Trophoblast cell (in vitro differentiated cells and primary cell): ENCODE results near the gene MBD3.

Source experiments
- DNase-seq, 2 donors: peaks; one replicate each; pipeline ENCODE4 v3.0.0-alpha.2; 2016
- H2AFZ ChIP-seq: 2 replicates; pipeline ENCODE4 v1.6.1; 2013; ENCODE audit warnings: low read length, moderate library complexity, mild to moderate bottlenecking; ENCODE audit not compliant: insufficient read depth, poor library complexity
- H2AK5ac ChIP-seq: 2 replicates; pipeline ENCODE4 v1.6.1; 2013; ENCODE audit warnings: mild to moderate bottlenecking, low read length
- H2BK120ac ChIP-seq: 2 replicates; pipeline ENCODE4 v1.6.1; 2013; ENCODE audit warnings: low read length, mild to moderate bottlenecking, moderate library complexity; ENCODE audit not compliant: insufficient read depth, poor library complexity
- H2BK12ac ChIP-seq: 2 replicates; pipeline ENCODE4 v1.6.1; 2013; ENCODE audit warnings: mild to moderate bottlenecking, low read length, moderate library complexity
- H2BK5ac ChIP-seq: 2 replicates; pipeline ENCODE4 v1.6.1; 2013; ENCODE audit warnings: low read length, low read depth, moderate library complexity, mild to moderate bottlenecking; ENCODE audit not compliant: poor library complexity
- H3K14ac ChIP-seq: 2 replicates; pipeline ENCODE4 v1.6.1; 2013; ENCODE audit warnings: mild to moderate bottlenecking, low read length
- H3K18ac ChIP-seq: 2 replicates; pipeline ENCODE4 v1.6.1; 2013; ENCODE audit warnings: mild to moderate bottlenecking, low read length
- H3K23ac ChIP-seq: 2 replicates; pipeline ENCODE4 v1.6.1; 2013; ENCODE audit warnings: low read length
- H3K27ac ChIP-seq: 2 replicates; pipeline ENCODE4 v1.5.1; 2013; ENCODE audit warnings: low read depth, mild to moderate bottlenecking, inconsistent platforms, low read length, moderate library complexity
- H3K27me3 ChIP-seq: 2 replicates; pipeline ENCODE4 v1.6.1; 2013; ENCODE audit warnings: inconsistent platforms, mild to moderate bottlenecking, low read length, moderate library complexity; ENCODE audit not compliant: insufficient read depth
- H3K36me3 ChIP-seq, 2 experiments: 1 replicate in 1 of 2; 2 replicates in 1 of 2; pipeline ENCODE4 v1.6.1; 2013; ENCODE audit warnings: low read length in 2 of 2, mild to moderate bottlenecking in 2 of 2, moderate library complexity in 1 of 2; ENCODE audit not compliant: insufficient read depth in 2 of 2, control insufficient read depth in 1 of 2
- H3K4ac ChIP-seq: 2 replicates; pipeline ENCODE4 v1.6.1; 2013; ENCODE audit warnings: low read depth, mild to moderate bottlenecking, low read length, moderate library complexity
- H3K4me1 ChIP-seq, 2 experiments: 1 replicate in 1 of 2; 2 replicates in 1 of 2; pipeline ENCODE4 v1.6.1; 2013; ENCODE audit warnings: low read length in 2 of 2, mild to moderate bottlenecking in 2 of 2, moderate library complexity in 1 of 2; ENCODE audit not compliant: insufficient read depth in 2 of 2, control insufficient read depth in 1 of 2
- H3K4me2 ChIP-seq: 2 replicates; pipeline ENCODE4 v1.6.1; 2013; ENCODE audit warnings: inconsistent platforms, mild to moderate bottlenecking, low read length, moderate library complexity
- H3K4me3 ChIP-seq: 2 replicates; pipeline ENCODE4 v1.5.1; 2013; ENCODE audit warnings: mild to moderate bottlenecking, low read depth, low read length, inconsistent platforms
- H3K79me1 ChIP-seq: one replicate; pipeline ENCODE4 v1.6.1; 2013; ENCODE audit warnings: low read length
- H3K79me2 ChIP-seq: 2 replicates; pipeline ENCODE4 v1.6.1; 2013; ENCODE audit warnings: low read length, mild to moderate bottlenecking; ENCODE audit not compliant: control insufficient read depth, insufficient read depth, poor library complexity
- H3K9ac ChIP-seq: 2 replicates; pipeline ENCODE4 v1.6.1; 2013; ENCODE audit warnings: mild to moderate bottlenecking, low read length
- H3K9me3 ChIP-seq: 2 replicates; pipeline ENCODE4 v1.6.1; 2013; ENCODE audit warnings: low read depth, mild to moderate bottlenecking, control low read depth, inconsistent platforms, low read length; ENCODE audit not compliant: insufficient read depth
- H4K12ac ChIP-seq: 2 replicates; pipeline ENCODE4 v1.6.1; 2013; ENCODE audit warnings: low read depth, mild to moderate bottlenecking, low read length, moderate library complexity
- H4K8ac ChIP-seq: 2 replicates; pipeline ENCODE4 v1.6.1; 2013; ENCODE audit warnings: low read depth, mild to moderate bottlenecking, low read length, moderate library complexity
- H4K91ac ChIP-seq: one replicate; pipeline ENCODE4 v1.6.1; 2013; ENCODE audit warnings: low read depth, mild to moderate bottlenecking, low read length, moderate library complexity
- WGBS: extraction: QIAGEN DNeasy Blood & Tissue Kit; methylation state at CpG from one replicate; pipeline ENCODE4 v1.1.7; 2013; ENCODE audit warnings: missing lambda C conversion rate; ENCODE audit not compliant: insufficient read length, insufficient coverage; ENCODE audit errors: extremely low coverage; 5-methylcytosine and 5-hydroxymethylcytosine counted together

Gene MBD3

DNA sequence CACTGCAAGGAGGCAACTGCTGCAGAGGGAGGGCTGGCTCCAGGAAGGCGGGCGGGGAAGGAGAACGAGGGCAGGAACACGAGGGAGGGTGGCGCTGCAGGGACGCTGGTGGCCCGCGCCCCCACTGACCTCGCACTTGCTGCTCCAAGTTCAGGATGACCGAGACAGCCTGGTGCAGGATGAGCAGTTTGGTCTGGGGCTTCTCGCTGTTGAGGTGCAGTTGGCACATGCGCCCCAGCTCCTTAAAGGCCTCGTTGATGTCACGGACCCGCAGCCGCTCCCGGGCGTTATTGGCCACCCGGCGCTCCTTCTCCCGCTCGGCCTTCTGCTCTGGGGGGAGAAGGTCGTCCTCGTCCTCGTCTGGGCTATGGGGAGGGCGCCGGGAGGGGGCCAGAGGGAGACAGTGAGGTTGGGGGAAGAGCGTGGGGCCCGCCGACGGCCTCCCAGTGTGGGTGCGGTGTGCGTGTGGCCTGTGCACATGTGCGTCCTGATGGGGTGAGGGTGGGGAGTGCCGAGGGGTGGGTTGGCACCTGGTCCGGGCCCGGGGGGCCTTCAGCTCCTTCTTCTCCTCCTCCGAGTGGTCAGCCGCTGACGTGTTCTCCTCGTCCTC, 22.6 kb upstream of the MBD3 start:
- H3K23ac ChIP-seq: no peak overlapping the region
- H2BK12ac ChIP-seq: no peak overlapping the region
- no peaks in the 10 kb centered on the region for H3K79me1 ChIP-seq
- peaks cover 4% of the 10 kb centered on the region for H3K9me3 ChIP-seq
- H2BK120ac ChIP-seq: no peak overlapping the region
- H3K27ac ChIP-seq: no peak overlapping the region
- H3K4me2 ChIP-seq: no peak overlapping the region
- H2AK5ac ChIP-seq: no peak overlapping the region
- H2BK5ac ChIP-seq: no peak overlapping the region
- H3K36me3 ChIP-seq: peaks cover 86 to 89% of the 10 kb centered on the region in 2 experiments
- H4K91ac ChIP-seq: no peak overlapping the region
- H3K4ac ChIP-seq: no peak overlapping the region
- no peak overlapping the region for H2AFZ ChIP-seq
- WGBS: no CpG with 5 or more reads among the region's 41 CpGs
- H3K18ac ChIP-seq: no peak overlapping the region
- no peaks in the 10 kb centered on the region for H3K27me3 ChIP-seq
- H3K4me1 ChIP-seq: no peaks in the 10 kb centered on the region
- H4K12ac ChIP-seq: no peak overlapping the region
- H3K4me3 ChIP-seq: no peak overlapping the region
- DNase-seq: no peak
- H3K79me2 ChIP-seq: no peaks in the 10 kb centered on the region
- H4K8ac ChIP-seq: no peak overlapping the region
- H3K9ac ChIP-seq: no peak overlapping the region
- H3K14ac ChIP-seq: no peak overlapping the region

GRCh38 chr19:1613808-1614570, 21.3 kb upstream of the MBD3 start:
- Histone ChIP-seq H3K79me2 (no peaks in the 10 kb centered on the region), H3K27ac (no peak overlapping the region), H3K23ac (no peak overlapping the region), H3K14ac (no peak overlapping the region), H3K4me1 (no peaks in the 10 kb centered on the region), H3K27me3 (no peaks in the 10 kb centered on the region), H3K4ac (no peak overlapping the region), H4K12ac (no peak overlapping the region), H3K79me1 (no peaks in the 10 kb centered on the region), H2AK5ac (no peak overlapping the region), H2BK120ac (no peak overlapping the region), H3K4me2 (no peak overlapping the region), H2BK12ac (no peak overlapping the region), H4K8ac (no peak overlapping the region), H3K4me3 (no peak overlapping the region), H4K91ac (no peak overlapping the region), H3K18ac (no peak overlapping the region), H3K9ac (no peak overlapping the region), H3K9me3 (peaks cover 4% of the 10 kb centered on the region), H2BK5ac (no peak overlapping the region), H2AFZ (no peak overlapping the region), H3K36me3 (peaks cover 81 to 85% of the 10 kb centered on the region in 2 experiments)
- no CpG with 5 or more reads among the region's 32 CpGs for WGBS
- no peak for DNase-seq

GRCh38 chr19:1613146-1613545, 20.5 kb upstream of the MBD3 start:
- H2BK120ac ChIP-seq: no peak overlapping the region
- H3K14ac ChIP-seq: no peak overlapping the region
- no peak overlapping the region for H2AFZ ChIP-seq
- H3K27me3 ChIP-seq: no peaks in the 10 kb centered on the region
- H3K4me2 ChIP-seq: no peak overlapping the region
- peaks cover 79 to 82% of the 10 kb centered on the region in 2 experiments for H3K36me3 ChIP-seq
- WGBS: no CpG with 5 or more reads among the region's 9 CpGs
- no peak overlapping the region for H3K4ac ChIP-seq
- H3K18ac ChIP-seq: no peak overlapping the region
- peaks cover 3 to 4% of the 10 kb centered on the region in 2 experiments for H3K4me1 ChIP-seq
- H4K8ac ChIP-seq: no peak overlapping the region
- no peak overlapping the region for H2BK12ac ChIP-seq
- H3K23ac ChIP-seq: no peak overlapping the region
- peaks cover 2% of the 10 kb centered on the region for H3K9me3 ChIP-seq
- no peak for DNase-seq
- H3K4me3 ChIP-seq: no peak overlapping the region
- no peaks in the 10 kb centered on the region for H3K79me2 ChIP-seq
- no peak overlapping the region for H2BK5ac ChIP-seq
- H3K27ac ChIP-seq: no peak overlapping the region
- no peak overlapping the region for H3K9ac ChIP-seq
- no peak overlapping the region for H2AK5ac ChIP-seq
- no peak overlapping the region for H4K12ac ChIP-seq
- no peaks in the 10 kb centered on the region for H3K79me1 ChIP-seq
- H4K91ac ChIP-seq: no peak overlapping the region

- Histone ChIP-seq H2AFZ (no peak overlapping the region), H3K4ac (no peak overlapping the region), H3K18ac (no peak overlapping the region), H3K27ac (no peak overlapping the region), H2BK5ac (no peak overlapping the region), H3K9me3 (peaks cover 2% of the 10 kb centered on the region), H3K14ac (no peak overlapping the region), H3K9ac (no peak overlapping the region), H3K23ac (no peak overlapping the region), H3K4me2 (no peak overlapping the region), H2BK120ac (no peak overlapping the region), H4K12ac (no peak overlapping the region), H2BK12ac (no peak overlapping the region), H2AK5ac (no peak overlapping the region), H3K36me3 (peaks cover 72 to 74% of the 10 kb centered on the region in 2 experiments), H4K8ac (no peak overlapping the region), H3K79me1 (no peaks in the 10 kb centered on the region), H3K27me3 (no peaks in the 10 kb centered on the region), H4K91ac (no peak overlapping the region), H3K79me2 (no peaks in the 10 kb centered on the region), H3K4me1 (peaks cover 3 to 4% of the 10 kb centered on the region in 2 experiments), H3K4me3 (no peak overlapping the region)
- no peak for DNase-seq
- WGBS: no CpG with 5 or more reads among the region's 39 CpGs
Observed at GRCh38 chr19:1612114-1613086, 19.7 kb upstream of the MBD3 start.
